Measurements from ENCODE around the gene ST3GAL3. TPM values are rescaled to one million over a fixed set of nuclear protein-coding genes. Genes with fewer than 3 reads are reported as not detected.

The ST3GAL3 gene
- polyA plus RNA-seq, 1 donor (not counting 4 experiments of a cell fraction or from before 2014, with no cell fraction given), result 10.0 TPM

DNA sequence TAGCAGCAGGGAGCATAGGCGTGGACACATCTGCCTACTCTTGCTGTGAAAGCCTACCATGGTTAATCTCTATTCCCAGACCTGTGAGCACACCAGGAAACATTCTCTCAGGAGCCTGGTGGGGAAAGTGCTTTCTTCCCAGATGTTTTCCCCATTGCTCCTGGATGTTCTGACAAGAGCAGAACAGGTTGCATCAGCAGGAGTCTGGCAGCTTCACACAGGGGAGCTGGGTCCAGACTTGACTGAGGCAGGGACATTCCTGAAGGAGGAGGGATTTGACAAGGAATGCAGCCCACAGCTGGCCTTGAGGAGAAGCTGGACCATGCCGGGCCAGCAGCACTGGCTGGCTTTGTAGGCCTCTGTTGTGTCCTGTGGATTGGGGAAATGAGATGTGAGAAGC, 205.3 kb downstream of the ST3GAL3 start:
- DNase-seq (ENCODE audit: low read depth, low spot score) (peak; percentile 89), FAIRE-seq (peak; percentile 99)
- Histone ChIP-seq H3K27ac (ENCODE audit: control insufficient read depth, insufficient read depth, low read length) (peak overlapping the region; percentile 83), H3K4me1 (ENCODE audit: control insufficient read depth, extremely low read depth, insufficient read depth, low read length) (peaks cover 55% of the 10 kb centered on the region), H3K9me1 (ENCODE audit: control insufficient read depth, extremely low read depth, insufficient read depth, low read length) (no peaks in the 10 kb centered on the region), H3K4me2 (ENCODE audit: control insufficient read depth, extremely low read depth, insufficient read depth, low read depth, low read length) (peak overlapping the region; percentile 79), H3K9ac (ENCODE audit: control insufficient read depth, extremely low read depth, insufficient read depth, low read length) (peak overlapping the region; percentile 59), H3K36me3 (ENCODE audit: control insufficient read depth in 2 of 2, extremely low read depth in 1 of 2, insufficient read depth in 2 of 2, low read length in 2 of 2) (peaks cover 0 to 5% of the 10 kb centered on the region in 2 experiments), H3K79me2 (ENCODE audit: control insufficient read depth, insufficient read depth, low read length) (peaks cover 13% of the 10 kb centered on the region), H4K20me1 (ENCODE audit: control insufficient read depth, extremely low read depth, insufficient read depth, low read length) (no peaks in the 10 kb centered on the region), H2AFZ (ENCODE audit: control insufficient read depth, low read length) (no peak overlapping the region), H3K9me3 (ENCODE audit: control insufficient read depth, low read depth, low read length) (no peaks in the 10 kb centered on the region), H3K4me3 (ENCODE audit: control insufficient read depth in 2 of 3, extremely low read depth in 1 of 3, insufficient read depth in 2 of 3, low read depth in 1 of 3, low read length in 3 of 3) (peak overlapping the region in 2 of 3 experiments; percentile 27 to 52), H3K27me3 (ENCODE audit: control insufficient read depth, extremely low read depth, insufficient read depth, low read length) (no peaks in the 10 kb centered on the region)
- dilution Hi-C loops (cut with MboI; ENCODE audit: extremely low pct_ligation_motif_present, low sequenced_read_pairs), result no loop called here
- no peak for TF ChIP-seq EZH2 (IDR thresholded peaks at IDR 0.05; ENCODE audit: low read length)
- TF ChIP-seq, protein P1, sequence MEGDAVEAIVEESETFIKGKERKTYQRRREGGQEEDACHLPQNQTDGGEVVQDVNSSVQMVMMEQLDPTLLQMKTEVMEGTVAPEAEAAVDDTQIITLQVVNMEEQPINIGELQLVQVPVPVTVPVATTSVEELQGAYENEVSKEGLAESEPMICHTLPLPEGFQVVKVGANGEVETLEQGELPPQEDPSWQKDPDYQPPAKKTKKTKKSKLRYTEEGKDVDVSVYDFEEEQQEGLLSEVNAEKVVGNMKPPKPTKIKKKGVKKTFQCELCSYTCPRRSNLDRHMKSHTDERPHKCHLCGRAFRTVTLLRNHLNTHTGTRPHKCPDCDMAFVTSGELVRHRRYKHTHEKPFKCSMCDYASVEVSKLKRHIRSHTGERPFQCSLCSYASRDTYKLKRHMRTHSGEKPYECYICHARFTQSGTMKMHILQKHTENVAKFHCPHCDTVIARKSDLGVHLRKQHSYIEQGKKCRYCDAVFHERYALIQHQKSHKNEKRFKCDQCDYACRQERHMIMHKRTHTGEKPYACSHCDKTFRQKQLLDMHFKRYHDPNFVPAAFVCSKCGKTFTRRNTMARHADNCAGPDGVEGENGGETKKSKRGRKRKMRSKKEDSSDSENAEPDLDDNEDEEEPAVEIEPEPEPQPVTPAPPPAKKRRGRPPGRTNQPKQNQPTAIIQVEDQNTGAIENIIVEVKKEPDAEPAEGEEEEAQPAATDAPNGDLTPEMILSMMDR (optimal IDR thresholded peaks at IDR 0.05 in 1 of 3, IDR thresholded peaks at IDR 0.05 in 1 of 3, conservative IDR thresholded peaks at IDR 0.05 in 1 of 3; ENCODE audit: extremely low read depth in 1 of 3, insufficient read depth in 2 of 3, low read length in 3 of 3), result no peak

DNA sequence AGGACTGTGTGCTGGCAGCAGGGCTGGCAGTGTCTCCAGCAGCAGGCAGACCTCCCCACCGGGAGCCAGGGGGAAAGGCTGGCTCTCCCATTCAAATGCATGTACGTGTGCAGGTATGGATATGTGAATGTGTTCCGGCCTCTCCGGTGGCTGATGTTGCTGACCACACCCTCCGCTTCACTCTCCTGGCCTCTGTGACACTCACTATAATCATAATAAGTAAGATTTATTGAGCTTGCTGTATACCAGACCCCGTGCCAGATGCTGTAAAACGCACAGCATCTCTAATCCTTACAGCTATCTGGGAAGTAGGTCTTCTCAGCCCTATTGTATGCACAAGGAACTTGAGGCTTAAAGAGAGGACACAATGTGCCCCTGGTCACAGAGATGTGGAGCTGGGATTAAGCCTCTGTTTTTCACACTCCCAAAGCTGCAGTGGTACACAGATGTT, 205.7 kb downstream of the ST3GAL3 start:
- no peak for FAIRE-seq
- dilution Hi-C loops (cut with MboI; ENCODE audit: extremely low pct_ligation_motif_present, low sequenced_read_pairs), result no loop called here
- H3K4me3 ChIP-seq (ENCODE audit: control insufficient read depth in 2 of 3, extremely low read depth in 1 of 3, insufficient read depth in 2 of 3, low read depth in 1 of 3, low read length in 3 of 3), result peak overlapping the region in 2 of 3 experiments; percentile 27 to 52
- peaks cover 14% of the 10 kb centered on the region for H3K79me2 ChIP-seq (ENCODE audit: control insufficient read depth, insufficient read depth, low read length)
- H3K9me1 ChIP-seq (ENCODE audit: control insufficient read depth, extremely low read depth, insufficient read depth, low read length), result no peaks in the 10 kb centered on the region
- no peaks in the 10 kb centered on the region for H3K9me3 ChIP-seq (ENCODE audit: control insufficient read depth, low read depth, low read length)
- peak overlapping the region; percentile 79 for H3K4me2 ChIP-seq (ENCODE audit: control insufficient read depth, extremely low read depth, insufficient read depth, low read depth, low read length)
- H3K27me3 ChIP-seq (ENCODE audit: control insufficient read depth, extremely low read depth, insufficient read depth, low read length), result no peaks in the 10 kb centered on the region
- peaks cover 0 to 5% of the 10 kb centered on the region in 2 experiments for H3K36me3 ChIP-seq (ENCODE audit: control insufficient read depth in 2 of 2, extremely low read depth in 1 of 2, insufficient read depth in 2 of 2, low read length in 2 of 2)
- peak overlapping the region; percentile 59 for H3K9ac ChIP-seq (ENCODE audit: control insufficient read depth, extremely low read depth, insufficient read depth, low read length)
- DNase-seq (ENCODE audit: low read depth, low spot score), result no peak
- no peaks in the 10 kb centered on the region for H4K20me1 ChIP-seq (ENCODE audit: control insufficient read depth, extremely low read depth, insufficient read depth, low read length)
- TF ChIP-seq EZH2 (IDR thresholded peaks at IDR 0.05; ENCODE audit: low read length), result no peak
- TF ChIP-seq, protein P1 (optimal IDR thresholded peaks at IDR 0.05 in 1 of 3, IDR thresholded peaks at IDR 0.05 in 1 of 3, conservative IDR thresholded peaks at IDR 0.05 in 1 of 3; ENCODE audit: extremely low read depth in 1 of 3, insufficient read depth in 2 of 3, low read length in 3 of 3), result no peak
- H3K27ac ChIP-seq (ENCODE audit: control insufficient read depth, insufficient read depth, low read length), result peak overlapping the region; percentile 83
- no peak overlapping the region for H2AFZ ChIP-seq (ENCODE audit: control insufficient read depth, low read length)
- peaks cover 55% of the 10 kb centered on the region for H3K4me1 ChIP-seq (ENCODE audit: control insufficient read depth, extremely low read depth, insufficient read depth, low read length)

Measured in keratinocyte (primary cell).